Measurements from ENCODE around the gene WFS1.

The WFS1 gene

GRCh38 chr4:6262176-6262575 is 7.5 kb upstream of the WFS1 start:
- no peak for DNase-seq

GRCh38 chr4:6262847-6263487 is 6.7 kb upstream of the WFS1 start:
- DNase-seq: no peak

- DNase-seq: no peak
These were observed 6.0 kb upstream of the WFS1 start for GRCh38 chr4:6263526-6264224.

GRCh38 chr4:6264225-6264540 is 5.5 kb upstream of the WFS1 start:
- DNase-seq: peak; percentile 35

GRCh38 chr4:6265546-6265945 is 4.1 kb upstream of the WFS1 start:
- no peak for DNase-seq

GRCh38 chr4:6267573-6267972 is 2.1 kb upstream of the WFS1 start:
- DNase-seq: no peak

- no peak for DNase-seq
These were observed 717 bp upstream of the WFS1 start for GRCh38 chr4:6268650-6269615.

- DNase-seq: no peak
These were observed 1.0 kb downstream of the WFS1 start for GRCh38 chr4:6270636-6271121.

GRCh38 chr4:6271206-6271605 is 1.6 kb downstream of the WFS1 start:
- no peak for DNase-seq

- DNase-seq: no peak
These were observed 2.2 kb downstream of the WFS1 start for GRCh38 chr4:6271701-6272465.

- no peak for DNase-seq
These were observed 3.4 kb downstream of the WFS1 start for GRCh38 chr4:6272863-6273660.

GRCh38 chr4:6273661-6273990 is 4.0 kb downstream of the WFS1 start:
- no peak for DNase-seq

GRCh38 chr4:6275351-6275750 is 5.7 kb downstream of the WFS1 start:
- DNase-seq: no peak

GRCh38 chr4:6275898-6276806 is 6.5 kb downstream of the WFS1 start:
- DNase-seq: no peak

- no peak for DNase-seq
These were observed 7.6 kb downstream of the WFS1 start for GRCh38 chr4:6277139-6277802.

- no peak for DNase-seq
These were observed 8.5 kb downstream of the WFS1 start for GRCh38 chr4:6277935-6278800.

- DNase-seq: peak; percentile 50
These were observed 9.1 kb downstream of the WFS1 start for GRCh38 chr4:6278801-6279197.

GRCh38 chr4:6279582-6280289 is 10.1 kb downstream of the WFS1 start:
- DNase-seq: no peak

Data from activated CD4-positive, alpha-beta T cell treated with anti-CD3 and anti-CD28 coated beads, Interleukin-2, amount 50 U/mL, for 16 hours (primary cell).